K562 (cell line): Measurements from ENCODE around the gene THBS2. TPM values are rescaled to one million over a fixed set of nuclear protein-coding genes. Genes with fewer than 3 reads are reported as not detected.

ENCODE experiments used
- ATAC-seq: fragments of 200-7000 bp; cut with Tn5 transposase; 3 replicates; pipeline ENCODE4 v1.9.1; 2020; ENCODE audit warnings: moderate library complexity
- BruUV-seq: library from RNA; stranded (reverse); fragments of 400-500 nt; replicated peaks from 2 replicates; lab custom pipeline; 2021; lab: Mats Ljungman, UMichigan
- CTCF ChIA-PET: fragments of 300-600 bp; formaldehyde crosslinking; extraction: SDS; loops from one replicate; lab custom pipeline; 2021; ENCODE audit warnings: low intra/inter-chr PET ratio; lab: Yijun Ruan, JAX
- POLR2A ChIA-PET: fragments of 300-600, 350-650 bp; sonication (Branson Sonifier 250); formaldehyde crosslinking; extraction: SDS; loops from one replicate; lab custom pipeline; 2021; ENCODE audit warnings: antibody characterized with exemption, inconsistent platforms; lab: Yijun Ruan, JAX
- DNase-seq, 4 experiments: peaks; one replicate each; pipeline versions ENCODE4 v3.0.0 to v3.0.0-alpha.2; 2011 to 2018; ENCODE audit warnings: low spot score in 3 of 4, mixed read lengths in 3 of 4; ENCODE audit errors: extremely low read depth in 1 of 4
- FAIRE-seq: peaks from 2 replicates; lab custom pipeline; 2011; peaks lifted over from hg19 to GRCh38; lab: Jason Lieb, UNC
- H2AFZ ChIP-seq: 2 replicates; pipeline ENCODE4 v1.6.0; 2011; ENCODE audit warnings: low read depth, low read length, control low read depth, inconsistent platforms
- H3K27ac ChIP-seq: fragments of 200-600 bp; 3 replicates; pipeline ENCODE4 v1.8.0; 2011; ENCODE audit warnings: low read depth, mild to moderate bottlenecking, control low read depth, inconsistent platforms, low read length, moderate library complexity, mixed read lengths; ENCODE audit errors: extremely low read depth
- H3K27me3 ChIP-seq, 2 experiments: fragments of 300-600 bp in 1 of 2; 2 replicates in 1 of 2; 3 replicates in 1 of 2; pipeline versions ENCODE4 v1.6.0 to v1.8.0; 2011; ENCODE audit warnings: inconsistent platforms in 2 of 2, low read length in 2 of 2, mild to moderate bottlenecking in 1 of 2, mixed read lengths in 1 of 2, moderate library complexity in 1 of 2; ENCODE audit not compliant: control insufficient read depth in 2 of 2, insufficient read depth in 2 of 2
- H3K36me3 ChIP-seq: fragments of 300-600 bp; 3 replicates; pipeline ENCODE4 v1.8.0; 2011; ENCODE audit warnings: mild to moderate bottlenecking, low read length, inconsistent platforms; ENCODE audit not compliant: control insufficient read depth, insufficient read depth
- H3K4me1 ChIP-seq, 2 experiments: fragments of 200-600 bp in 1 of 2; replicated peaks in 1 of 2; 2 replicates in 1 of 2; 3 replicates in 1 of 2; pipeline versions ENCODE4 v1.5.1 to v1.8.0; 2011; ENCODE audit warnings: inconsistent platforms in 2 of 2, low read length in 2 of 2, mild to moderate bottlenecking in 1 of 2, mixed read lengths in 1 of 2, moderate library complexity in 1 of 2; ENCODE audit not compliant: control insufficient read depth in 2 of 2, insufficient read depth in 2 of 2
- H3K4me2 ChIP-seq: 2 replicates; pipeline ENCODE4 v1.6.1; 2011; ENCODE audit warnings: low read length, control low read depth, inconsistent platforms, mixed read lengths; ENCODE audit not compliant: insufficient read depth
- H3K4me3 ChIP-seq: fragments of 200-600 bp; sonication (generic), shearing (Covaris generic); 2 replicates; pipeline ENCODE4 v1.5.1; 2016; ENCODE audit warnings: control low read depth, inconsistent platforms
- H3K79me2 ChIP-seq: fragments of 200-600 bp; 3 replicates; pipeline ENCODE4 v1.8.0; 2011; ENCODE audit warnings: low read length, inconsistent platforms; ENCODE audit not compliant: control insufficient read depth, insufficient read depth
- H3K9ac ChIP-seq, 2 experiments: 2 replicates each; pipeline versions ENCODE4 v1.6.0 to v1.6.1; 2011; ENCODE audit warnings: low read depth in 2 of 2, low read length in 2 of 2, control low read depth in 1 of 2, inconsistent platforms in 1 of 2, mild to moderate bottlenecking in 1 of 2, mixed read lengths in 1 of 2; ENCODE audit not compliant: insufficient read depth in 1 of 2
- H3K9me1 ChIP-seq: one replicate; pipeline ENCODE4 v1.6.0; 2011; ENCODE audit warnings: inconsistent platforms, mild to moderate bottlenecking, low read length, moderate library complexity; ENCODE audit not compliant: control insufficient read depth, insufficient read depth
- H3K9me3 ChIP-seq: replicated peaks from 2 replicates; pipeline ENCODE4 v1.5.1; 2011; ENCODE audit warnings: low read depth, low read length, inconsistent platforms; ENCODE audit not compliant: control insufficient read depth, insufficient read depth
- H4K20me1 ChIP-seq: replicated peaks from 2 replicates; pipeline ENCODE4 v1.6.1; 2011; ENCODE audit warnings: low read length, inconsistent platforms, mixed read lengths; ENCODE audit not compliant: control insufficient read depth, insufficient read depth
- ASH1L ChIP-seq: fragments of 450-650 bp; IDR thresholded peaks from 2 replicates; pipeline ENCODE4 v1.6.1; 2018; ENCODE audit warnings: borderline replicate concordance, mild to moderate bottlenecking, low read depth; ENCODE audit not compliant: partially characterized antibody
- CHD4 ChIP-seq: fragments of 200-600 bp; sonication (generic); IDR thresholded peaks from 3 replicates; pipeline ENCODE4 v1.6.1; 2012; ENCODE audit warnings: low read depth, mild to moderate bottlenecking, mixed read lengths, low read length, inconsistent platforms; ENCODE audit not compliant: insufficient read depth, insufficient replicate concordance, poor library complexity, severe bottlenecking
- DLX4 ChIP-seq: fragments of 250-450 bp; sonication (Bioruptor Pico); IDR thresholded peaks from 2 replicates; pipeline ENCODE4 v1.6.1; 2021; ENCODE audit warnings: mild to moderate bottlenecking
- MCM3 ChIP-seq: fragments of 450-650 bp; IDR thresholded peaks from 2 replicates; pipeline ENCODE4 v1.6.1; 2016
- MNT ChIP-seq, 2 experiments: fragments of 450-650 bp; conservative IDR thresholded peaks; 2 replicates each; pipeline ENCODE4 v1.6.1; 2017; ENCODE audit warnings: mild to moderate bottlenecking in 2 of 2, moderate library complexity in 2 of 2
- POU5F1 ChIP-seq: fragments of 150-350 bp; IDR thresholded peaks from 2 replicates; pipeline ENCODE4 v1.6.1; 2014; ENCODE audit warnings: borderline replicate concordance, low read length, low read depth, mild to moderate bottlenecking; ENCODE audit not compliant: partially characterized antibody
- PRDM10 ChIP-seq: fragments of 450-650 bp; IDR thresholded peaks from 2 replicates; pipeline ENCODE4 v1.6.1; 2018; ENCODE audit not compliant: partially characterized antibody
- SMARCA4 ChIP-seq: fragments of 450-650 bp; IDR thresholded peaks from 2 replicates; pipeline ENCODE4 v1.6.1; 2016
- SMARCC2 ChIP-seq: fragments of 450-650 bp; IDR thresholded peaks from 2 replicates; pipeline ENCODE4 v1.6.1; 2017; ENCODE audit warnings: antibody characterized with exemption, moderate library complexity, mild to moderate bottlenecking, low read depth
- THAP12 ChIP-seq: fragments of 250-450 bp; sonication (Bioruptor Pico); IDR thresholded peaks from 2 replicates; pipeline ENCODE4 v1.9.0; 2021; ENCODE audit warnings: mild to moderate bottlenecking, inconsistent platforms
- WGBS: fragments of 100-300 bp; shearing (Covaris generic); methylation state at CpG from one replicate; pipeline ENCODE4 v1.1.6; 2016; ENCODE audit warnings: low coverage, mixed read lengths; ENCODE audit not compliant: insufficient coverage; ENCODE audit errors: missing lambda C conversion rate; 5-methylcytosine and 5-hydroxymethylcytosine counted together
- in situ Hi-C: fragments of 300-500 bp; cut with MboI; formaldehyde crosslinking; loops from 4 replicates; pipeline ENCODE4 v1.15.0; 2018; ENCODE audit warnings: inconsistent platforms, mixed read lengths
- intact Hi-C: fragments of 100-400 bp; cut with micrococcal nuclease; formaldehyde crosslinking; loops from 2 replicates; pipeline ENCODE4 v1.14.2; 2022
- polyA plus RNA-seq, 8 experiments: library from polyadenylated mRNA; depleted of rRNA in 4 of 8; stranded (reverse) in 5 of 8; unstranded in 3 of 8; fragments of >200 nt; fragmentation: Nextera tagmentation in 2 of 8; fragmentation: Illumina TruSeq in 1 of 8; extraction: Ambion mirVana in 2 of 8; extraction: Trizol in 1 of 8; gene quantifications; 2 replicates each; pipeline versions ENCODE4 v1.2.1 to v1.2.3, GENCODE V29; 2011 to 2014; ENCODE audit warnings: inconsistent platforms in 1 of 8, missing spikeins in 1 of 8
- total RNA-seq, 7 experiments: library from RNA; depleted of rRNA in 6 of 7; stranded (reverse); fragments of >200 nt in 6 of 7; fragmentation: Illumina TruSeq in 2 of 7; extraction: Trizol in 2 of 7; gene quantifications; 2 replicates each; pipeline versions ENCODE4 v1.2.1 to v1.2.3, GENCODE V29; 2011 to 2021; ENCODE audit warnings: low replicate concordance in 1 of 7

The THBS2 gene
- total and polyA plus RNA-seq, 9 of the 15 experiments (the other 6 are each of a cell fraction or from before 2014, with no cell fraction given) = 0.03 to 0.11 (median 0.03) TPM; not detected in 6

- Histone ChIP-seq H3K27ac (no peak overlapping the region), H3K36me3 (no peaks in the 10 kb centered on the region), H3K4me2 (no peak overlapping the region), H3K9me3 (no peaks in the 10 kb centered on the region), H3K4me3 (no peak overlapping the region), H3K79me2 (no peaks in the 10 kb centered on the region), H3K9ac (no peak overlapping the region), H4K20me1 (0 out of 2 replicates have a peak, but pooled peaks cover 4% of the 10 kb centered on the region), H2AFZ (no peak overlapping the region), H3K4me1 (peaks cover 0 to 3% of the 10 kb centered on the region in 2 experiments; a peak in 1 of 5 replicates), H3K9me1 (no peaks in the 10 kb centered on the region), H3K27me3 (peaks cover 51 to 61% of the 10 kb centered on the region in 2 experiments)
- in situ Hi-C loops (no loop called here), intact Hi-C loops (no loop called here)
- no peak for ATAC-seq
- no peak for DNase-seq
- no peak for FAIRE-seq
- ChIA-PET POLR2A (no interaction called here), CTCF (no interaction called here)
- WGBS = 3% methylated on average over 19 of the region's 19 CpGs
- BruUV-seq = no TSS peak
- TF ChIP-seq MCM3 (no peak), MNT (conservative IDR thresholded peaks at IDR 0.05) (no peak), SMARCA4 (no peak), PRDM10 (no peak), ASH1L (no peak), DLX4 (no peak), SMARCC2 (no peak), POU5F1 (no peak), THAP12 (CRISPR knock-in tag) (no peak), CHD4 (no peak)
Measured at GRCh38 chr6:169254456-169255316, 1.0 kb upstream of the THBS2 start.
